ENCODE results near the gene ATP11A. TPM values are rescaled to one million over a fixed set of nuclear protein-coding genes. Genes with fewer than 3 reads are reported as not detected.

The ATP11A gene
- total RNA-seq, 1 experiment from 2014 or later = 9.4 TPM

GRCh38 chr13:112688560-112689302 lies 1.1 kb upstream of the ATP11A start:
- H3K36me3 ChIP-seq (ENCODE audit: insufficient read depth, low read length, poor library complexity, severe bottlenecking) = no peaks in the 10 kb centered on the region
- CTCF ChIA-PET = no interaction called here
- no peaks in the 10 kb centered on the region for H3K9me3 ChIP-seq (ENCODE audit: low read depth, low read length, poor library complexity, severe bottlenecking)
- H3K4me3 ChIP-seq (ENCODE audit: low read depth, low read length, poor library complexity, severe bottlenecking) = peak overlapping the region; percentile 63
- peaks cover 14% of the 10 kb centered on the region for H3K27me3 ChIP-seq (replicated peaks; ENCODE audit: insufficient read depth, low read depth, low read length, poor library complexity)
- no peak overlapping the region for H3K27ac ChIP-seq (ENCODE audit: low read depth, low read length, poor library complexity, severe bottlenecking)
- no peak for DNase-seq (ENCODE audit: low spot score)
- no TSS peak for BruUV-seq (replicated peaks)
- intact Hi-C loops (cut with micrococcal nuclease; ENCODE audit: unreplicated experiment) = no loop called here
- TF ChIP-seq CTCF (conservative IDR thresholded peaks at IDR 0.05; ENCODE audit: low read depth, low read length) (no peak), EZH2 (IDR thresholded peaks at IDR 0.05; ENCODE audit: borderline replicate concordance, low read depth, low read length, poor library complexity, severe bottlenecking) (no peak)
- POLR2A ChIA-PET (ENCODE audit: low non-redundant PET) = no interaction called here
- no peaks in the 10 kb centered on the region for H3K4me1 ChIP-seq (ENCODE audit: insufficient read depth, low read length, poor library complexity, severe bottlenecking)

DNA sequence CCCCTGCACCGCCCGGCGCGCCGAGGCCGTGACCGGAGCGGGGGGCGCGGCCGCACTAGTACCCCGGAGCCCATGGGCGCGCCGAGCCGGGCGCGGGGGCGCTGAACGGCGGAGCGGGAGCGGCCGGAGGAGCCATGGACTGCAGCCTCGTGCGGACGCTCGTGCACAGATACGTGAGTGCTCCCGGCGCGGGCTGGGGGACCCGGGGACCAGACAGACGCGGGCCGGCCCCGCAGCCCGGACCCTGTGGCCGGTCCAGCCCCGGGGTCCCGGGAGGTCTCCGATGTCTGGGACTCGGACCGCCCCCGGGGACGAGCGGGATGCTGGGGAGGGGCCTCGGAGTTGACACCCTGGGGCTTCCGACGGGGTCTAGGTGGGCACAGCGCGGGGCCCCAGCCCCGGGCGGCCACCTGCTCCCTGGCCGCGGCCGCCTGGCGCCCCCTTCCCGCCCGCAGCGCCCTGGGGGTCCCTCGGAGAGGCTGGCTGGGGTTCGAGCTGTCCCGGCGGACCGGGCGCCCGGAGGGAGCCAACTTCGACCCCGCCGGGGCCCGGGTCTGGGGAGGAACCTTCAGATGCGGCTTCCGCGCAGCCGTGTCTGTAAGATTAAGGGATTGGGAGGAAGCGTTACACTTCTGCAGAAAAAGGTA lies 568 bp downstream of the ATP11A start:
- intact Hi-C loops (cut with micrococcal nuclease; ENCODE audit: unreplicated experiment) = no loop called here
- H3K4me3 ChIP-seq (ENCODE audit: low read depth, low read length, poor library complexity, severe bottlenecking) = peak overlapping the region; percentile 63
- H3K27ac ChIP-seq (ENCODE audit: low read depth, low read length, poor library complexity, severe bottlenecking) = peak overlapping the region; percentile 23
- ChIA-PET CTCF (no interaction called here), POLR2A (ENCODE audit: low non-redundant PET) (interaction anchor here (0.6 kb wide), 1 partner anchor 175 kb away, joined by 13 read pairs; no protein-coding TSS in a partner anchor)
- TF ChIP-seq CTCF (conservative IDR thresholded peaks at IDR 0.05; ENCODE audit: low read depth, low read length) = no peak
- TF ChIP-seq EZH2 (IDR thresholded peaks at IDR 0.05; ENCODE audit: borderline replicate concordance, low read depth, low read length, poor library complexity, severe bottlenecking) = peak; percentile 75
- no TSS peak for BruUV-seq (replicated peaks)
- no peaks in the 10 kb centered on the region for H3K36me3 ChIP-seq (ENCODE audit: insufficient read depth, low read length, poor library complexity, severe bottlenecking)
- no peak for DNase-seq (ENCODE audit: low spot score)
- no peaks in the 10 kb centered on the region for H3K4me1 ChIP-seq (ENCODE audit: insufficient read depth, low read length, poor library complexity, severe bottlenecking)
- H3K9me3 ChIP-seq (ENCODE audit: low read depth, low read length, poor library complexity, severe bottlenecking) = no peaks in the 10 kb centered on the region
- H3K27me3 ChIP-seq (replicated peaks; ENCODE audit: insufficient read depth, low read depth, low read length, poor library complexity) = peaks cover 14% of the 10 kb centered on the region

DNA sequence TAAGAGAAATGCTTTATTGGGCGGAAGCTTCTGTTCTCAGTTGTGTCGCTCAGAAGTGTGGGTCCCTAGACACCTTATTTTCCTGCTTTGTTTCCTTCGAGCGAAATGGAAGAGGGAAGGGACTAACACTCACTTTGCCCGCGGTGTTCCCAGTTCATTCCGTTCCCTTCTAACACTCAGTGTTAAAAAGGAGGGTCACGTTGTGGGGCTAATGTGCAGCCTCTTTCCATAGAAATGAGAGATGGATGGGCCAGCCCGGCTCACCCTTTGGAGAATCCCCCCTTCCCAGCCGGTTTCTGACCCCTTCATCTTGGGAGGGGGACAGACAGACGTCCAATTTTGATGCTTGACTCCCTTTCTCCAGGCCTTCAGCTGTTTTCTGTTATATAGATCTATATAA lies 2.3 kb downstream of the ATP11A start:
- DNase-seq (ENCODE audit: low spot score) = no peak
- TF ChIP-seq CTCF (conservative IDR thresholded peaks at IDR 0.05; ENCODE audit: low read depth, low read length) (no peak), EZH2 (IDR thresholded peaks at IDR 0.05; ENCODE audit: borderline replicate concordance, low read depth, low read length, poor library complexity, severe bottlenecking) (no peak)
- Histone ChIP-seq H3K27ac (ENCODE audit: low read depth, low read length, poor library complexity, severe bottlenecking) (no peak overlapping the region), H3K36me3 (ENCODE audit: insufficient read depth, low read length, poor library complexity, severe bottlenecking) (no peaks in the 10 kb centered on the region), H3K4me1 (ENCODE audit: insufficient read depth, low read length, poor library complexity, severe bottlenecking) (no peaks in the 10 kb centered on the region), H3K4me3 (ENCODE audit: low read depth, low read length, poor library complexity, severe bottlenecking) (no peak overlapping the region), H3K9me3 (ENCODE audit: low read depth, low read length, poor library complexity, severe bottlenecking) (no peaks in the 10 kb centered on the region), H3K27me3 (replicated peaks; ENCODE audit: insufficient read depth, low read depth, low read length, poor library complexity) (peaks cover 14% of the 10 kb centered on the region)
- POLR2A ChIA-PET (ENCODE audit: low non-redundant PET) = no interaction called here
- intact Hi-C loops (cut with micrococcal nuclease; ENCODE audit: unreplicated experiment) = no loop called here
- BruUV-seq (replicated peaks) = no TSS peak
- CTCF ChIA-PET = no interaction called here
